Erythroblast (primary cell): ENCODE results near the gene UBE2G1.

Experiments
- GATA1 ChIP-seq: IDR thresholded peaks from 2 replicates; pipeline ENCODE4 v1.6.1; 2011; ENCODE audit warnings: low read depth, mild to moderate bottlenecking, control low read depth, low read length, moderate library complexity
- POLR2A ChIP-seq: IDR thresholded peaks from 2 replicates; pipeline ENCODE4 v1.6.1; 2011; ENCODE audit warnings: mild to moderate bottlenecking, low read length

DNA sequence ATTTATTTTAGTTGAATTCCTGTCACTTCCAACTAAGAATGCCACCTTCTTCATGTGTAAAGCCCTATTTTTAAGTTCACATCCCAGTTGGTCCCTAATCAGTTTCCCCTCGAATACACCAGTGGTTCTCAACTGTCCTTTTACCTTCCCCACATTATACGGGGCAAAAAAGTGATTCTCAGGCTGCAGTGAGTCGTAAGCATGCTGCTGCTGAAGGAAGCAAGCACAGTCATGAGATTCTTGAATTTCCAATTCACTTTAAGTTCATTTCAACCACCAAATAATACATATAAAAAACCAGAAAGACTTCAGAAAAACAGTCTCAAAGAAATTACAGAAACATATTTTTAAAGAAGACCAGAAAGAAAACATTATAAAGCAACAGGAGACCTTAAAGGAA lies 47.9 kb downstream of the UBE2G1 start:
- TF ChIP-seq POLR2A, result no peak
- no peak for TF ChIP-seq GATA1
